ACC112 (cell line): ENCODE results near the gene KCNQ4.

Experiments
- H2AFZ ChIP-seq: fragments of 200-600 bp; sonication (generic); one replicate; pipeline ENCODE4 v1.6.0; 2017; ENCODE audit warnings: antibody characterized with exemption, low read length; ENCODE audit not compliant: unreplicated experiment
- H3K27ac ChIP-seq: fragments of 200-600 bp; sonication (generic); 2 replicates; pipeline ENCODE4 v1.5.1; 2014; ENCODE audit warnings: low read depth, mild to moderate bottlenecking, antibody characterized with exemption, low read length, moderate library complexity
- H3K27me3 ChIP-seq: fragments of 200-600 bp; sonication (generic); 2 replicates; pipeline ENCODE4 v1.6.1; 2014; ENCODE audit warnings: mild to moderate bottlenecking, antibody characterized with exemption, low read length, moderate library complexity, mixed read lengths; ENCODE audit not compliant: insufficient read depth
- H3K36me3 ChIP-seq: fragments of 200-600 bp; sonication (generic); 2 replicates; pipeline ENCODE4 v1.6.1; 2016; ENCODE audit warnings: mild to moderate bottlenecking, antibody characterized with exemption, low read length, moderate library complexity, mixed read lengths; ENCODE audit not compliant: insufficient read depth
- H3K4me1 ChIP-seq: fragments of 200-600 bp; sonication (generic); one replicate; pipeline ENCODE4 v1.6.1; 2016; ENCODE audit warnings: low read length, mixed read lengths; ENCODE audit not compliant: insufficient read depth, unreplicated experiment, control insufficient read depth
- H3K4me3 ChIP-seq: fragments of 200-600 bp; sonication (generic); 2 replicates; pipeline ENCODE4 v1.5.1; 2014; ENCODE audit warnings: mild to moderate bottlenecking, low read depth, low read length
- H3K79me2 ChIP-seq: fragments of 200-600 bp; sonication (generic); one replicate; pipeline ENCODE4 v1.6.0; 2016; ENCODE audit warnings: low read length; ENCODE audit not compliant: control insufficient read depth, unreplicated experiment, insufficient read depth

KCNQ4 gene

DNA sequence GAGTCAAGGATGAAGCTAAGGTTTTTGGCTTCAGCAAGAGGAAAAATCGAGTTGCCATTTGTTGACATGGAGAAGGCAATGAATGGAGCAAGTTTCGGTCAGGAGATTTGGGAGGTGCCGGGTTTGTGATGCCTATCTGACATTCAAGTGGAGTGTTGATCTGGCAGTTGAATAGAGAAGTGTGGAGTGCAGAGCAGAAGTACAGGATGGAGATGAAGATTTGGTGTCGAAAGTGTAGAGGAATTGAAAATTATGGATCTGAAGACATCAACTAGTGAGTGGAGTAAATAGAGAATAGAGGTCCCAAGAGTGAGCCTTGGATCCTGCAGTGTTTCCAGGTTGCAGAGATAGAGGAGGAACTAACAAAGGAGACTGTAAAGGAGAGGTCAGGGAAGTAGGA lies 52.7 kb downstream of the KCNQ4 start:
- H2AFZ ChIP-seq = no peak overlapping the region
- H3K4me1 ChIP-seq = no peaks in the 10 kb centered on the region
- H3K27me3 ChIP-seq = peaks cover 17% of the 10 kb centered on the region; the same call in 1 of the 2 replicates
- H3K79me2 ChIP-seq = no peaks in the 10 kb centered on the region
- H3K27ac ChIP-seq = no peak overlapping the region
- H3K36me3 ChIP-seq = no peaks in the 10 kb centered on the region
- H3K4me3 ChIP-seq = no peak overlapping the region

DNA sequence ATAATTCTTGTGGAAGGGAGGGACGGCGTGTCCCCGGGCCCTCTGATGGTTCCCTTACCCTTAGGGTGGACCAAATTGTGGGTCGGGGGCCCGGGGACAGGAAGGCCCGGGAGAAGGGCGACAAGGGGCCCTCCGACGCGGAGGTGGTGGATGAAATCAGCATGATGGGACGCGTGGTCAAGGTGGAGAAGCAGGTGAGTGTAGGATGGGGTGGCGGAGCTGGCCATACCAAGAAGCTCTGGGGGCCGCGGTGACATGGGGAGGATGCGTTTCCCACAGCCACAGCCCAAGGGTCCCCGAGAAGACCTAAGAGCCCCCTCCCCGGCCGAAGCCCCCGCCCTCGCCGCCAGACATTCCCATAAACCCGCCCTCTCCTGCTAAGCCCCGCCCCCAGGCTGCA lies 54.0 kb downstream of the KCNQ4 start:
- Histone ChIP-seq H3K27ac (no peak overlapping the region), H3K4me1 (no peaks in the 10 kb centered on the region), H3K36me3 (no peaks in the 10 kb centered on the region), H3K79me2 (no peaks in the 10 kb centered on the region), H2AFZ (no peak overlapping the region), H3K4me3 (no peak overlapping the region), H3K27me3 (peaks cover 17% of the 10 kb centered on the region; the same call in 1 of the 2 replicates)

DNA sequence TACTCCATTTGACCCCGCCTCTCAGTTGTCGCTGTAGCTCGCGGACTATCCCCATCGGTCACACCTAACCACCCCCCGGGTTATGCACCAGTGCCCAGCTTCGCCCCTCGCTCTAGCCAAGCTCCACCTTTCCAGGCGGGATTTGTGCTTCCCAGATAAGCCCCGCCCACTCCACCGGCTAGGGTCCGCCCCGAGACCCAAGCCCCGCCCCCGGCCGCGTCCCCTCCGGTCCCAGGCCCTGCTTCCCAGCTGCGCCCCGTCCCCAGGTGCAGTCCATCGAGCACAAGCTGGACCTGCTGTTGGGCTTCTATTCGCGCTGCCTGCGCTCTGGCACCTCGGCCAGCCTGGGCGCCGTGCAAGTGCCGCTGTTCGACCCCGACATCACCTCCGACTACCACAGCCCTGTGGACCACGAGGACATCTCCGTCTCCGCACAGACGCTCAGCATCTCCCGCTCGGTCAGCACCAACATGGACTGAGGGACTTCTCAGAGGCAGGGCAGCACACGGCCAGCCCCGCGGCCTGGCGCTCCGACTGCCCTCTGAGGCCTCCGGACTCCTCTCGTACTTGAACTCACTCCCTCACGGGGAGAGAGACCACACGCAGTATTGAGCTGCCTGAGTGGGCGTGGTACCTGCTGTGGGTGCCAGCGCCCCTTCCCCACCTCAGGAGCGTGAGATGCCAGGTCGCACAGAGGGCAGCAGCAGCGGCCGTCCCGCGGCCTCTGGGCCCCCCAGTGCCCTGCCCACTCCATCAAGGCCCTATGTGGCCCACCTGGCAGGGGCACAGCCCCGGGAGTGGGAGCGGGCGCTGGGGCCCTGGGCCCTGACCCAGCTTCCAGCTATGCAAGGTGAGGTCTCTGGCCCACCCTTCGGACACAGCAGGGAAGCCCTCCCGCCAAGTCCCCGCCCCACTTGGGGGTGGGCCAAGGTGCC lies 54.7 kb downstream of the KCNQ4 start:
- no peak overlapping the region for H3K27ac ChIP-seq
- H3K4me1 ChIP-seq = no peaks in the 10 kb centered on the region
- H2AFZ ChIP-seq = no peak overlapping the region
- H3K36me3 ChIP-seq = no peaks in the 10 kb centered on the region
- H3K4me3 ChIP-seq = no peak overlapping the region
- H3K79me2 ChIP-seq = no peaks in the 10 kb centered on the region
- H3K27me3 ChIP-seq = peaks cover 17% of the 10 kb centered on the region; the same call in 1 of the 2 replicates

DNA sequence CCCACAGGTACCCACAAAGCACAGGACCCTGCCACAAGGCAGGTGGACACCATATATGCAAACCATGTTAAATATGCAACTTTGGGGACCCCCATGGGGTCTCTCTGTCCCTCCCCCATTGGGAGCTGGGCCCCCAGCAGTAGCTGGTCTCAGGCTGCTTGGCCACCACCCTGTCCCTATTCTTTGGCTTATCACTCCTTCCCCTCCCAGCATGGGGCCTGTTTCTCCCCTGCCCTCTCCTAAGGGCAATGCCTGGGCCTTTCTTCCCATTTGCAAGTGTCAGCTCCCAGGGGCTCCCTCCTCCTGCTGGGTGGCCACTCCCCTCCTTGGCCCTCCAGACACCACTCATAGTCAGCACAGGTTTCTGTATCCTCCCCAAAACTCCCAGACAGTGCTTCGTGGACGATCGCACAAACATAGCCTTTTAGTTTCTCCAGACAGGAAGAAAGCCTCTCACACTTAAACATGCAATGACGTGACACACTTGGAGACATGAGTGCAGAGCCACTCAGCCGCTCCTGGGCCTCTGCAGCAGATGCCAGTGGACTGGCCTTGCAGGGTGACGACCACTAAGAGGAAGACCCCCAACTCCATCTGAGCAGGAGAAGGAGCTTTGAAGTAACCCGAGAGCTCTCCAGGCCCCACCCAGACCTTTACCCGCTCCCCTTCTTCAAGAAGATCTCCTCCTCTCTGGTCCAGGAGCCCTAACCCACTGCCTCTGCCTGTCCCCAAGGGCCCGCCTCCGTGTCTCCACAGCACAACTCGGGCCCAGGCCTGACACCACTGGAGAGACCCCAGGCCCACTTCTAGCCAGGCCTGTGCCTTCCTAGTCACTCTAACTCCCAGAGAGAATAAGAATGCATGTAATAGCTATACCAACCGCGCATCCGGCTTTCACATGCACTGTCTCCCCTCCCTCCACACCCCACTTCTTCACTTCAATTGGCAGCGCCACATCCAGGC lies 55.7 kb downstream of the KCNQ4 start:
- H3K79me2 ChIP-seq = no peaks in the 10 kb centered on the region
- H3K27ac ChIP-seq = no peak overlapping the region
- H3K4me3 ChIP-seq = no peak overlapping the region
- no peaks in the 10 kb centered on the region for H3K36me3 ChIP-seq
- peaks cover 17% of the 10 kb centered on the region; the same call in 1 of the 2 replicates for H3K27me3 ChIP-seq
- H2AFZ ChIP-seq = no peak overlapping the region
- no peaks in the 10 kb centered on the region for H3K4me1 ChIP-seq

- Histone ChIP-seq H3K4me3 (no peak overlapping the region), H3K27ac (no peak overlapping the region), H3K79me2 (no peaks in the 10 kb centered on the region), H3K36me3 (no peaks in the 10 kb centered on the region), H2AFZ (no peak overlapping the region), H3K27me3 (peaks cover 17% of the 10 kb centered on the region; the same call in 1 of the 2 replicates), H3K4me1 (no peaks in the 10 kb centered on the region)
Measured at GRCh38 chr1:40839943-40840335, 56.4 kb downstream of the KCNQ4 start.

- no peak overlapping the region for H3K27ac ChIP-seq
- H3K79me2 ChIP-seq = no peaks in the 10 kb centered on the region
- H2AFZ ChIP-seq = no peak overlapping the region
- H3K4me3 ChIP-seq = no peak overlapping the region
- H3K36me3 ChIP-seq = no peaks in the 10 kb centered on the region
- H3K4me1 ChIP-seq = no peaks in the 10 kb centered on the region
- H3K27me3 ChIP-seq = peaks cover 13% of the 10 kb centered on the region; the same call in 1 of the 2 replicates
Measured at GRCh38 chr1:40840526-40841323, 57.1 kb downstream of the KCNQ4 start.

GRCh38 chr1:40841602-40842001 lies 58.0 kb downstream of the KCNQ4 start:
- H3K36me3 ChIP-seq = no peaks in the 10 kb centered on the region
- H2AFZ ChIP-seq = no peak overlapping the region
- H3K79me2 ChIP-seq = no peaks in the 10 kb centered on the region
- no peak overlapping the region for H3K27ac ChIP-seq
- H3K4me1 ChIP-seq = no peaks in the 10 kb centered on the region
- peaks cover 4% of the 10 kb centered on the region; the same call in 1 of the 2 replicates for H3K27me3 ChIP-seq
- no peak overlapping the region for H3K4me3 ChIP-seq

- Histone ChIP-seq H3K79me2 (no peaks in the 10 kb centered on the region), H3K27ac (no peak overlapping the region), H3K4me1 (no peaks in the 10 kb centered on the region), H3K36me3 (no peaks in the 10 kb centered on the region), H3K27me3 (peaks cover 4% of the 10 kb centered on the region; the same call in 1 of the 2 replicates), H3K4me3 (no peak overlapping the region), H2AFZ (no peak overlapping the region)
Measured at GRCh38 chr1:40842207-40842606, 58.6 kb downstream of the KCNQ4 start.

DNA sequence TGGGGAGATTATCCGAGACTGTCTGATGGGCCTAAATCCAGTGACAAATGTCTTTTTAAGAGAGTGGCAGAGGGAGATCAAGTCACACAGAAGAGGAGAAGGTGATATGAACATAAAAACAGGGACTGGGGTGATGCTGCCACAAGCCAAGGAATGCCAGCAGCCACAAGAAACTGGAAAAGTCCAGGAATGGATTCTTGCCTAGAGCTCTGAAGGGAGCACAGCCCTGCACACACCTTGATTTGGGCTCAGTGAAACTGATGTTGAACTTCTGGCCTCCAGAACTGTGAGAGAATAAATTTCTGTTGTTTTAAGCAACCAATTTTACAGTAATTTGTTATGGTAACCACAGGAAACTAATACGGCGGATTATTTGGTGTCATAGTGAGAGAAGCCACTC lies 59.1 kb downstream of the KCNQ4 start:
- H3K27ac ChIP-seq = no peak overlapping the region
- no peaks in the 10 kb centered on the region for H3K36me3 ChIP-seq
- no peaks in the 10 kb centered on the region for H3K79me2 ChIP-seq
- no peak overlapping the region for H3K4me3 ChIP-seq
- no peak overlapping the region for H2AFZ ChIP-seq
- H3K27me3 ChIP-seq = no peaks in the 10 kb centered on the region
- no peaks in the 10 kb centered on the region for H3K4me1 ChIP-seq

DNA sequence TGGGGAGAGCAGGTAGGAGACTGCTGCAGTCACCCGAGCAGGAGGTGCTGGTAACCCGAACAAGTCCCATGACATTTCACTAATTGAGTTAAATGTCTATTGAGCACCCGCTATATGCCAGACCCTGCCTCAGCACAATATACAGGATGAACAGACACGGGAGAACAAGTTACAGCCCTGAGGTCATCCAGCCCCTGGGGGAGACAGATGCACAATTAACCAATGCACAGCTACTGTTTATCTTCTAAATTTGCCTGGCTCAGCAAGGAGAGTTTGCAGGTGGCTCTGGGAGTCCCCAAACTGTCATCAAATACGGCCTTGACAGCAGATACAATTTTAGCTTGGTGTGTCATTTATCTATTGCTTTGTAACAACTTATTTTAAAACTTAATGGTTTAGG lies 60.5 kb downstream of the KCNQ4 start:
- Histone ChIP-seq H3K4me3 (no peak overlapping the region), H2AFZ (no peak overlapping the region), H3K4me1 (no peaks in the 10 kb centered on the region), H3K27ac (no peak overlapping the region), H3K79me2 (no peaks in the 10 kb centered on the region), H3K27me3 (no peaks in the 10 kb centered on the region), H3K36me3 (no peaks in the 10 kb centered on the region)
